Measurements from ENCODE around the gene FCRL4.

GRCh38 chr1:157542676-157543075 lies 55.2 kb downstream of the FCRL4 start:
- TF ChIP-seq, protein P1, sequence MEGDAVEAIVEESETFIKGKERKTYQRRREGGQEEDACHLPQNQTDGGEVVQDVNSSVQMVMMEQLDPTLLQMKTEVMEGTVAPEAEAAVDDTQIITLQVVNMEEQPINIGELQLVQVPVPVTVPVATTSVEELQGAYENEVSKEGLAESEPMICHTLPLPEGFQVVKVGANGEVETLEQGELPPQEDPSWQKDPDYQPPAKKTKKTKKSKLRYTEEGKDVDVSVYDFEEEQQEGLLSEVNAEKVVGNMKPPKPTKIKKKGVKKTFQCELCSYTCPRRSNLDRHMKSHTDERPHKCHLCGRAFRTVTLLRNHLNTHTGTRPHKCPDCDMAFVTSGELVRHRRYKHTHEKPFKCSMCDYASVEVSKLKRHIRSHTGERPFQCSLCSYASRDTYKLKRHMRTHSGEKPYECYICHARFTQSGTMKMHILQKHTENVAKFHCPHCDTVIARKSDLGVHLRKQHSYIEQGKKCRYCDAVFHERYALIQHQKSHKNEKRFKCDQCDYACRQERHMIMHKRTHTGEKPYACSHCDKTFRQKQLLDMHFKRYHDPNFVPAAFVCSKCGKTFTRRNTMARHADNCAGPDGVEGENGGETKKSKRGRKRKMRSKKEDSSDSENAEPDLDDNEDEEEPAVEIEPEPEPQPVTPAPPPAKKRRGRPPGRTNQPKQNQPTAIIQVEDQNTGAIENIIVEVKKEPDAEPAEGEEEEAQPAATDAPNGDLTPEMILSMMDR (IDR thresholded peaks at IDR 0.05), result no peak
- TF ChIP-seq POLR2A (IDR thresholded peaks at IDR 0.05), result no peak

Measured in sigmoid colon (tissue), 3 donors.